Upper lobe of left lung (tissue), 6 donors: ENCODE measurements around the gene PVALEF. TPM values are rescaled to one million over a fixed set of nuclear protein-coding genes. Genes with fewer than 3 reads are reported as not detected.

Source experiments
- ATAC-seq, 2 donors: fragments of 200-7000 bp; cut with Tn5 transposase; one replicate each; pipeline ENCODE4 v1.9.1; 2022; ENCODE audit warnings: mild to moderate bottlenecking in 2 of 2, moderate library complexity in 2 of 2; ENCODE audit not compliant: low FRiP score in 2 of 2
- DNase-seq, 2 donors: peaks; one replicate each; pipeline ENCODE4 v3.0.0-alpha.2; 2019 to 2020
- H3K27ac ChIP-seq, 4 donors: fragments of 200-600 bp; sonication (generic); one replicate each; pipeline ENCODE4 v1.5.1; 2016 to 2019
- H3K27me3 ChIP-seq, 4 donors: fragments of 200-600 bp; sonication (generic); one replicate each; pipeline ENCODE4 v1.5.1; 2017 to 2019
- H3K36me3 ChIP-seq, 4 donors: fragments of 200-600 bp; sonication (generic); one replicate each; pipeline ENCODE4 v1.5.1; 2016 to 2019
- H3K4me1 ChIP-seq, 4 donors: fragments of 200-600 bp; sonication (generic); one replicate each; pipeline ENCODE4 v1.5.1; 2018 to 2019
- H3K4me3 ChIP-seq, 4 donors: fragments of 200-600 bp; sonication (generic); one replicate each; pipeline ENCODE4 v1.5.1; 2017 to 2019; ENCODE audit warnings: mild to moderate bottlenecking in 2 of 4, moderate library complexity in 1 of 4
- H3K9me3 ChIP-seq, 4 donors: fragments of 200-600 bp; sonication (generic); one replicate each; pipeline ENCODE4 v1.5.1; 2018 to 2019
- CTCF ChIP-seq, 6 experiments: fragments of 450-650 bp in 4 of 6; fragments of 200-600 bp in 2 of 6; sonication (generic) in 2 of 6; IDR thresholded peaks; one replicate each; pipeline ENCODE4 v1.5.1; 2016 to 2019; ENCODE audit warnings: antibody characterized with exemption in 6 of 6
- EP300 ChIP-seq, 4 donors: sonication (generic); formaldehyde crosslinking; IDR thresholded peaks; one replicate each; pipeline ENCODE4 v1.5.1; 2017; ENCODE audit warnings: antibody characterized with exemption in 4 of 4, control low read depth in 2 of 4
- POLR2A ChIP-seq, 4 donors: fragments of 450-650 bp; IDR thresholded peaks; one replicate each; pipeline ENCODE4 v1.5.1; 2016 to 2017; ENCODE audit warnings: antibody characterized with exemption in 4 of 4, mild to moderate bottlenecking in 2 of 4
- POLR2AphosphoS5 ChIP-seq, 2 donors: sonication (generic); formaldehyde crosslinking; IDR thresholded peaks; one replicate each; pipeline ENCODE4 v1.5.1; 2017; ENCODE audit warnings: antibody characterized with exemption in 2 of 2
- WGBS, 2 donors: methylation state at CpG; one replicate each; pipeline ENCODE4 v1.1.5; 2017 to 2018; 5-methylcytosine and 5-hydroxymethylcytosine counted together
- total RNA-seq, 6 donors: library from RNA; depleted of rRNA in 4 of 6; stranded (reverse); fragments of >200 nt in 4 of 6; gene quantifications; one replicate each; pipeline versions ENCODE4 v1.1.0 to v1.2.1, GENCODE V29; 2016 to 2021
- donor health status: DM: no; HTN: no; CAD: no; lungs with moderate emphysema.
- donor health status: DM: no; HTN: yes; CAD: no; lungs with severe emphysema.

The PVALEF gene
- total RNA-seq, 6 donors from 2014 or later = not detected

GRCh38 chr17:81210868-81211267 lies 45.6 kb downstream of the PVALEF start:
- DNase-seq (peak in 1 of 2 donors; percentile 62), ATAC-seq (no peak)
- Histone ChIP-seq H3K27ac (no peak overlapping the region), H3K27me3 (no peaks in the 10 kb centered on the region), H3K9me3 (no peaks in the 10 kb centered on the region), H3K4me3 (no peak overlapping the region), H3K36me3 (peaks cover 0 to 9% (median 3%) of the 10 kb centered on the region in 4 donors), H3K4me1 (no peaks in the 10 kb centered on the region)
- TF ChIP-seq POLR2A (IDR thresholded peaks at IDR 0.05) (no peak), POLR2AphosphoS5 (IDR thresholded peaks at IDR 0.05) (no peak), CTCF (IDR thresholded peaks at IDR 0.05) (no peak), EP300 (IDR thresholded peaks at IDR 0.05) (no peak)
- 54 to 71% methylated on average over 14 of the region's 14 CpGs for WGBS, 2 donors

GRCh38 chr17:81212365-81212764 lies 47.1 kb downstream of the PVALEF start:
- H3K4me3 ChIP-seq = no peak overlapping the region
- H3K36me3 ChIP-seq = peaks cover 0 to 6% (median 0%) of the 10 kb centered on the region in 4 donors
- no peaks in the 10 kb centered on the region for H3K9me3 ChIP-seq
- TF ChIP-seq POLR2A (IDR thresholded peaks at IDR 0.05) (no peak), EP300 (IDR thresholded peaks at IDR 0.05) (no peak), CTCF (IDR thresholded peaks at IDR 0.05) (no peak), POLR2AphosphoS5 (IDR thresholded peaks at IDR 0.05) (no peak)
- no peak for ATAC-seq
- DNase-seq = peak in 1 of 2 donors; percentile 52
- no peak overlapping the region for H3K27ac ChIP-seq
- H3K27me3 ChIP-seq = no peaks in the 10 kb centered on the region
- WGBS, 2 donors = 90 to 94% methylated on average over 7 to 9 of the region's 9 CpGs
- no peaks in the 10 kb centered on the region for H3K4me1 ChIP-seq

- Histone ChIP-seq H3K4me3 (no peak overlapping the region), H3K36me3 (no peaks in the 10 kb centered on the region), H3K27ac (no peak overlapping the region), H3K4me1 (no peaks in the 10 kb centered on the region), H3K9me3 (no peaks in the 10 kb centered on the region), H3K27me3 (no peaks in the 10 kb centered on the region)
- WGBS, 2 donors = 93 to 97% methylated on average over 8 of the region's 8 CpGs
- ATAC-seq (no peak), DNase-seq (no peak)
- TF ChIP-seq POLR2A (IDR thresholded peaks at IDR 0.05) (no peak), EP300 (IDR thresholded peaks at IDR 0.05) (no peak), CTCF (IDR thresholded peaks at IDR 0.05) (no peak), POLR2AphosphoS5 (IDR thresholded peaks at IDR 0.05) (no peak)
Measured at GRCh38 chr17:81213978-81214377, 48.7 kb downstream of the PVALEF start.

GRCh38 chr17:81217491-81217890 lies 52.2 kb downstream of the PVALEF start:
- Histone ChIP-seq H3K4me1 (peaks cover 9 to 14% (median 11%) of the 10 kb centered on the region in 4 donors), H3K27me3 (no peaks in the 10 kb centered on the region), H3K27ac (no peak overlapping the region), H3K36me3 (peaks cover 0 to 8% (median 0%) of the 10 kb centered on the region in 4 donors), H3K9me3 (no peaks in the 10 kb centered on the region), H3K4me3 (no peak overlapping the region)
- DNase-seq (peak in 1 of 2 donors; percentile 35), ATAC-seq (no peak)
- TF ChIP-seq POLR2A (IDR thresholded peaks at IDR 0.05) (no peak), CTCF (IDR thresholded peaks at IDR 0.05) (no peak)
- 92 to 94% methylated on average over 18 of the region's 18 CpGs for WGBS, 2 donors

GRCh38 chr17:81218459-81218858 lies 53.2 kb downstream of the PVALEF start:
- WGBS, 2 donors = 87 to 88% methylated on average over 13 of the region's 13 CpGs
- H3K27me3 ChIP-seq = no peaks in the 10 kb centered on the region
- no peak for ATAC-seq
- H3K4me3 ChIP-seq = no peak overlapping the region
- no peaks in the 10 kb centered on the region for H3K9me3 ChIP-seq
- TF ChIP-seq POLR2AphosphoS5 (IDR thresholded peaks at IDR 0.05) = no peak
- TF ChIP-seq POLR2A (IDR thresholded peaks at IDR 0.05) = no peak
- TF ChIP-seq EP300 (IDR thresholded peaks at IDR 0.05) = no peak
- no peak for TF ChIP-seq CTCF (IDR thresholded peaks at IDR 0.05)
- peak in 1 of 2 donors; percentile 75 for DNase-seq
- peaks cover 0 to 8% (median 0%) of the 10 kb centered on the region in 4 donors for H3K36me3 ChIP-seq
- peaks cover 10 to 19% (median 15%) of the 10 kb centered on the region in 4 donors for H3K4me1 ChIP-seq
- H3K27ac ChIP-seq = no peak overlapping the region
